ENCODE results near the gene IMPDH1. TPM values are rescaled to one million over a fixed set of nuclear protein-coding genes. Genes with fewer than 3 reads are reported as not detected.

The IMPDH1 gene
- total and polyA plus RNA-seq, 9 donors: 10.3 to 66.9 (median 23.4) TPM

GRCh38 chr7:128398841-128399135 lies 11.0 kb downstream of the IMPDH1 start:
- no peak for DNase-seq
- H3K4me3 ChIP-seq: no peak overlapping the region
- intact Hi-C loops (cut with DNase I): loop anchor here in 2 of 4 donors (2.0 to 5.0 kb wide), 3 partner anchors 28 to 101 kb away; no protein-coding TSS in a partner anchor
- TF ChIP-seq POLR2A (IDR thresholded peaks at IDR 0.05) (no peak), CTCF (IDR thresholded peaks at IDR 0.05) (no peak), EP300 (IDR thresholded peaks at IDR 0.05) (no peak)
- H3K27ac ChIP-seq: no peak overlapping the region
- H3K36me3 ChIP-seq: no peaks in the 10 kb centered on the region
- H3K27me3 ChIP-seq: no peaks in the 10 kb centered on the region
- 50 to 57% (median 51%) methylated on average over 6 of the region's 6 CpGs for WGBS, 3 donors
- no peaks in the 10 kb centered on the region for H3K4me1 ChIP-seq (ENCODE audit: insufficient read depth)
- H3K9me3 ChIP-seq: no peaks in the 10 kb centered on the region

GRCh38 chr7:128398016-128398840 lies 11.6 kb downstream of the IMPDH1 start:
- Histone ChIP-seq H3K4me3 (no peak overlapping the region), H3K4me1 (ENCODE audit: insufficient read depth) (no peaks in the 10 kb centered on the region), H3K27ac (no peak overlapping the region), H3K9me3 (no peaks in the 10 kb centered on the region), H3K27me3 (no peaks in the 10 kb centered on the region), H3K36me3 (no peaks in the 10 kb centered on the region)
- 65 to 71% (median 67%) methylated on average over 16 of the region's 16 CpGs for WGBS, 3 donors
- intact Hi-C loops (cut with DNase I): loop anchor here in 2 of 4 donors (2.0 to 5.0 kb wide), 3 partner anchors 29 to 101 kb away; no protein-coding TSS in a partner anchor
- DNase-seq: peak; percentile 54 to 79 (median 74)
- no peak for TF ChIP-seq POLR2A (IDR thresholded peaks at IDR 0.05)
- peak; percentile 83 to 88 (median 86) for TF ChIP-seq CTCF (IDR thresholded peaks at IDR 0.05)
- TF ChIP-seq EP300 (IDR thresholded peaks at IDR 0.05): no peak

- Histone ChIP-seq H3K36me3 (no peaks in the 10 kb centered on the region), H3K27ac (no peak overlapping the region), H3K9me3 (no peaks in the 10 kb centered on the region), H3K4me3 (no peak overlapping the region), H3K27me3 (no peaks in the 10 kb centered on the region), H3K4me1 (ENCODE audit: insufficient read depth) (no peaks in the 10 kb centered on the region)
- TF ChIP-seq CTCF (IDR thresholded peaks at IDR 0.05) (no peak), POLR2A (IDR thresholded peaks at IDR 0.05) (no peak), EP300 (IDR thresholded peaks at IDR 0.05) (no peak)
- DNase-seq: no peak
- WGBS, 3 donors: 94 to 97% (median 95%) methylated on average over 11 of the region's 11 CpGs
- intact Hi-C loops (cut with DNase I): loop anchor here in 1 of 4 donors (5.0 kb wide), 1 partner anchor 99 kb away; no protein-coding TSS in a partner anchor
Measured at GRCh38 chr7:128396357-128396756, 13.4 kb downstream of the IMPDH1 start.

- no peak overlapping the region for H3K27ac ChIP-seq
- no peak for TF ChIP-seq EP300 (IDR thresholded peaks at IDR 0.05)
- TF ChIP-seq POLR2A (IDR thresholded peaks at IDR 0.05): no peak
- TF ChIP-seq CTCF (IDR thresholded peaks at IDR 0.05): no peak
- H3K4me3 ChIP-seq: no peak overlapping the region
- 89 to 100% (median 98%) methylated on average over 3 of the region's 3 CpGs for WGBS, 3 donors
- intact Hi-C loops (cut with DNase I): loop anchor here in 1 of 4 donors (5.0 kb wide), 1 partner anchor 98 kb away; no protein-coding TSS in a partner anchor
- no peak for DNase-seq
- H3K4me1 ChIP-seq (ENCODE audit: insufficient read depth): no peaks in the 10 kb centered on the region
- no peaks in the 10 kb centered on the region for H3K9me3 ChIP-seq
- H3K27me3 ChIP-seq: no peaks in the 10 kb centered on the region
- H3K36me3 ChIP-seq: no peaks in the 10 kb centered on the region
Measured at GRCh38 chr7:128395748-128396147, 14.0 kb downstream of the IMPDH1 start.

Data from ovary (tissue), 9 donors.